OCI-LY7 (cell line): Measurements from ENCODE around the gene SUPT4H1. TPM values are rescaled to one million over a fixed set of nuclear protein-coding genes. Genes with fewer than 3 reads are reported as not detected.

Source experiments
- BruUV-seq: library from RNA; stranded (reverse); fragments of 400-500 nt; replicated peaks from 2 replicates; lab custom pipeline; 2021; lab: Mats Ljungman, UMichigan
- CTCF ChIA-PET: fragments of 300-600 bp; sonication (Branson Sonifier 250); formaldehyde crosslinking; loops from one replicate; lab custom pipeline; 2022; ENCODE audit warnings: antibody characterized with exemption; ENCODE audit not compliant: unreplicated experiment; lab: Charles Lee
- POLR2A ChIA-PET: fragments of 300-600 bp; sonication (Branson Sonifier 250); formaldehyde crosslinking; loops from one replicate; lab custom pipeline; 2022; ENCODE audit warnings: antibody characterized with exemption; lab: Charles Lee
- DNase-seq: peaks from one replicate; pipeline ENCODE4 v3.0.0-alpha.2; 2015; ENCODE audit warnings: low spot score
- H2AFZ ChIP-seq: fragments of 200-600 bp; sonication (generic), shearing (Covaris generic); 2 replicates; pipeline ENCODE4 v1.6.1; 2014; ENCODE audit warnings: mild to moderate bottlenecking, antibody characterized with exemption, low read length, moderate library complexity
- H3K27ac ChIP-seq: fragments of 200-600 bp; sonication (generic); 2 replicates; pipeline ENCODE4 v1.5.1; 2014; ENCODE audit warnings: mixed run types, low read depth, mild to moderate bottlenecking, moderate library complexity, low read length, inconsistent platforms; ENCODE audit not compliant: poor library complexity, severe bottlenecking
- H3K36me3 ChIP-seq: fragments of 200-600 bp; sonication (generic); 2 replicates; pipeline ENCODE4 v1.6.1; 2014; ENCODE audit warnings: mild to moderate bottlenecking, antibody characterized with exemption, low read length, moderate library complexity, mixed read lengths; ENCODE audit not compliant: insufficient read depth
- H3K4me1 ChIP-seq: fragments of 200-600 bp; sonication (generic); 2 replicates; pipeline ENCODE4 v1.5.1; 2014; ENCODE audit warnings: mild to moderate bottlenecking, low read length; ENCODE audit not compliant: insufficient read depth, poor library complexity, severe bottlenecking
- H3K4me2 ChIP-seq: fragments of 200-600 bp; sonication (generic); 2 replicates; pipeline ENCODE4 v1.6.1; 2014; ENCODE audit warnings: mild to moderate bottlenecking, low read length
- H3K4me3 ChIP-seq: fragments of 200-600 bp; sonication (generic); 2 replicates; pipeline ENCODE4 v1.5.1; 2014; ENCODE audit warnings: mild to moderate bottlenecking, low read depth, low read length; ENCODE audit not compliant: poor library complexity, severe bottlenecking
- H3K79me2 ChIP-seq: fragments of 200-600 bp; sonication (generic); 2 replicates; pipeline ENCODE4 v1.6.1; 2016; ENCODE audit warnings: low read depth, mild to moderate bottlenecking, low read length, moderate library complexity, mixed read lengths; ENCODE audit not compliant: insufficient read depth
- H3K9me2 ChIP-seq: fragments of 200-600 bp; sonication (generic); 2 replicates; pipeline ENCODE4 v1.6.1; 2016; ENCODE audit warnings: mild to moderate bottlenecking, low read length, mixed read lengths; ENCODE audit not compliant: insufficient read depth
- H3K9me3 ChIP-seq: fragments of 200-600 bp; sonication (generic); 2 replicates; pipeline ENCODE4 v1.6.1; 2014; ENCODE audit warnings: mild to moderate bottlenecking, mixed run types, low read length, mixed read lengths
- H4K20me1 ChIP-seq: fragments of 200-600 bp; sonication (generic); 2 replicates; pipeline ENCODE4 v1.6.1; 2014; ENCODE audit warnings: mild to moderate bottlenecking, antibody characterized with exemption, low read length, moderate library complexity, mixed read lengths; ENCODE audit not compliant: insufficient read depth
- CTCF ChIP-seq: fragments of 200-600 bp; sonication (generic); conservative IDR thresholded peaks from 2 replicates; pipeline ENCODE4 v1.5.1; 2014; ENCODE audit warnings: mild to moderate bottlenecking, antibody characterized with exemption, low read length, moderate library complexity, mixed read lengths
- EZH2phosphoT487 ChIP-seq: fragments of 200-600 bp; sonication (generic); IDR thresholded peaks from 2 replicates; pipeline ENCODE4 v1.6.1; 2018; ENCODE audit warnings: low read depth, borderline replicate concordance, mild to moderate bottlenecking, mixed run types, antibody characterized with exemption, low read length, moderate library complexity, mixed read lengths
- intact Hi-C: fragments of 100-400 bp; cut with micrococcal nuclease; formaldehyde crosslinking; loops from one replicate; pipeline ENCODE4 v1.10.0; 2022; ENCODE audit not compliant: unreplicated experiment
- total RNA-seq, 2 experiments: library from RNA; depleted of rRNA in 1 of 2; stranded (reverse); fragments of >200 nt in 1 of 2; shearing (Covaris generic) in 1 of 2; gene quantifications; 2 replicates each; pipeline ENCODE4 v1.2.3, GENCODE V29; 2014 to 2022

SUPT4H1 gene
- total RNA-seq, 2 experiments from 2014 or later, result 56.5 to 65.5 TPM

GRCh38 chr17:58315750-58316149 lies 36.3 kb downstream of the SUPT4H1 start:
- no peak for DNase-seq
- TF ChIP-seq EZH2phosphoT487 (no peak), CTCF (no peak)
- POLR2A ChIA-PET, result no interaction called here
- CTCF ChIA-PET, result interaction anchor here (1.2 kb wide), 1 partner anchor 29 kb away, joined by 3 read pairs; no protein-coding TSS in a partner anchor
- no TSS peak for BruUV-seq
- Histone ChIP-seq H3K4me2 (no peak overlapping the region), H3K4me3 (no peak overlapping the region), H3K27ac (no peak overlapping the region), H2AFZ (no peak overlapping the region), H3K79me2 (no peaks in the 10 kb centered on the region), H3K9me3 (no peaks in the 10 kb centered on the region), H3K4me1 (peaks cover 15% of the 10 kb centered on the region), H3K9me2 (no peaks in the 10 kb centered on the region), H4K20me1 (no peaks in the 10 kb centered on the region), H3K36me3 (no peaks in the 10 kb centered on the region)
- intact Hi-C loops, result no loop called here

- CTCF ChIA-PET, result interaction anchor here (1.2 kb wide), 1 partner anchor 29 kb away, joined by 3 read pairs; no protein-coding TSS in a partner anchor
- BruUV-seq, result no TSS peak
- Histone ChIP-seq H3K27ac (no peak overlapping the region), H3K9me2 (no peaks in the 10 kb centered on the region), H3K79me2 (no peaks in the 10 kb centered on the region), H2AFZ (no peak overlapping the region), H3K4me2 (no peak overlapping the region), H3K36me3 (no peaks in the 10 kb centered on the region), H3K4me3 (no peak overlapping the region), H4K20me1 (no peaks in the 10 kb centered on the region), H3K4me1 (peaks cover 15% of the 10 kb centered on the region), H3K9me3 (no peaks in the 10 kb centered on the region)
- POLR2A ChIA-PET, result interaction anchor here (1.0 kb wide), 1 partner anchor 29 kb away, joined by 3 read pairs; no protein-coding TSS in a partner anchor
- TF ChIP-seq CTCF (no peak), EZH2phosphoT487 (no peak)
- no peak for DNase-seq
- intact Hi-C loops, result no loop called here
Measured at GRCh38 chr17:58315281-58315711, 36.7 kb downstream of the SUPT4H1 start.

- Histone ChIP-seq H3K9me3 (no peaks in the 10 kb centered on the region), H3K4me1 (peaks cover 15% of the 10 kb centered on the region), H3K79me2 (no peaks in the 10 kb centered on the region), H3K9me2 (no peaks in the 10 kb centered on the region), H3K4me3 (no peak overlapping the region), H3K27ac (no peak overlapping the region), H3K4me2 (no peak overlapping the region), H2AFZ (no peak overlapping the region), H3K36me3 (no peaks in the 10 kb centered on the region), H4K20me1 (no peaks in the 10 kb centered on the region)
- TF ChIP-seq CTCF (no peak), EZH2phosphoT487 (no peak)
- CTCF ChIA-PET, result interaction anchor here (1.0 kb wide), 1 partner anchor 11 kb away, joined by 3 read pairs; no protein-coding TSS in a partner anchor
- POLR2A ChIA-PET, result interaction anchor here (0.7 to 1.3 kb wide), 3 partner anchors 9 to 29 kb away, joined by 3 to 5 read pairs (median 3); no protein-coding TSS in a partner anchor
- no TSS peak for BruUV-seq
- intact Hi-C loops, result no loop called here
- no peak for DNase-seq
Measured at GRCh38 chr17:58314706-58315015, 37.3 kb downstream of the SUPT4H1 start.
